ENCODE measurements around the gene S100PBP. TPM values are rescaled to one million over a fixed set of nuclear protein-coding genes. Genes with fewer than 3 reads are reported as not detected.

Gene S100PBP
- total RNA-seq, 1 donor from 2014 or later = 40.1 TPM

DNA sequence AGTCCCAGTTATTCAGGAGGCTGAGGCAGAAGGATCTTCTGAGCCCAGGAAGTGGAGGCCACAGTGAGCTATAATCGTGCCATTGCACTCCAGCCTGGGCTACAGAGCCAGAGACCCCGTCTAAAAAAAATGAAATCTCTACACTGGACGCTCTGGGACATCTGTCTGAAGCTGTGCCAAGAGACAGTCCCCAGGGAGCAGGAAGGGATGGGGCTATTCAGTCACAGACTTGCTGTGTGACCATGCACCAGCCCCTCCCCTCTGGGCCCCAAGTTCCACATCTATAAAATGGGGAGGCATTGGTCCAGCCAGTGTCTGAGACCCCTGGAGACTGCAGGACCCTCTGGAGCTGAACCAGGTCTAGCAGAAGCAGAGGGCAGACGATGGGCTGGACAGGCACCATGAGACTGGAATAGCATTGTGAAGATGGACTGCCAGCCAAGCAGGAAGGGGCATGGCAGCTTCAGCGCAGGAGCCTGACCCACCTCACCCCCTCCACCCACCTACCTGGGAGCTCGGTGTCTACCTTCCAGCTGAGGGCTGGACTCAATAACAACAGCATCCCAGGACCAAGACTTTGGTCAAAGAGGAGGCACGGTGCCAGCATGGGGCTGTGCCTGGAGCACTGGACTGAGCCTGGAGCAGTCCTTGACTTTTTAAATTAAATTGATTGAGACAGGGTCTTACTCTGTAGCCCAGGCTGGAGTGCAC lies 82.3 kb downstream of the S100PBP start:
- Mint-ChIP-seq H3K27ac (ENCODE audit: unreplicated experiment) (no peak overlapping the region), H3K4me3 (ENCODE audit: unreplicated experiment) (no peak overlapping the region), H3K27me3 (ENCODE audit: unreplicated experiment) (peaks cover 13% of the 10 kb centered on the region), H3K9me3 (ENCODE audit: unreplicated experiment) (peaks cover 5% of the 10 kb centered on the region), H3K4me1 (ENCODE audit: low read depth, unreplicated experiment) (peaks cover 2% of the 10 kb centered on the region), H3K36me3 (ENCODE audit: unreplicated experiment) (no peaks in the 10 kb centered on the region)
- no peak for DNase-seq
- TF ChIP-seq, protein P1, sequence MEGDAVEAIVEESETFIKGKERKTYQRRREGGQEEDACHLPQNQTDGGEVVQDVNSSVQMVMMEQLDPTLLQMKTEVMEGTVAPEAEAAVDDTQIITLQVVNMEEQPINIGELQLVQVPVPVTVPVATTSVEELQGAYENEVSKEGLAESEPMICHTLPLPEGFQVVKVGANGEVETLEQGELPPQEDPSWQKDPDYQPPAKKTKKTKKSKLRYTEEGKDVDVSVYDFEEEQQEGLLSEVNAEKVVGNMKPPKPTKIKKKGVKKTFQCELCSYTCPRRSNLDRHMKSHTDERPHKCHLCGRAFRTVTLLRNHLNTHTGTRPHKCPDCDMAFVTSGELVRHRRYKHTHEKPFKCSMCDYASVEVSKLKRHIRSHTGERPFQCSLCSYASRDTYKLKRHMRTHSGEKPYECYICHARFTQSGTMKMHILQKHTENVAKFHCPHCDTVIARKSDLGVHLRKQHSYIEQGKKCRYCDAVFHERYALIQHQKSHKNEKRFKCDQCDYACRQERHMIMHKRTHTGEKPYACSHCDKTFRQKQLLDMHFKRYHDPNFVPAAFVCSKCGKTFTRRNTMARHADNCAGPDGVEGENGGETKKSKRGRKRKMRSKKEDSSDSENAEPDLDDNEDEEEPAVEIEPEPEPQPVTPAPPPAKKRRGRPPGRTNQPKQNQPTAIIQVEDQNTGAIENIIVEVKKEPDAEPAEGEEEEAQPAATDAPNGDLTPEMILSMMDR (IDR thresholded peaks at IDR 0.05; ENCODE audit: partially characterized antibody, unreplicated experiment) = no peak

DNA sequence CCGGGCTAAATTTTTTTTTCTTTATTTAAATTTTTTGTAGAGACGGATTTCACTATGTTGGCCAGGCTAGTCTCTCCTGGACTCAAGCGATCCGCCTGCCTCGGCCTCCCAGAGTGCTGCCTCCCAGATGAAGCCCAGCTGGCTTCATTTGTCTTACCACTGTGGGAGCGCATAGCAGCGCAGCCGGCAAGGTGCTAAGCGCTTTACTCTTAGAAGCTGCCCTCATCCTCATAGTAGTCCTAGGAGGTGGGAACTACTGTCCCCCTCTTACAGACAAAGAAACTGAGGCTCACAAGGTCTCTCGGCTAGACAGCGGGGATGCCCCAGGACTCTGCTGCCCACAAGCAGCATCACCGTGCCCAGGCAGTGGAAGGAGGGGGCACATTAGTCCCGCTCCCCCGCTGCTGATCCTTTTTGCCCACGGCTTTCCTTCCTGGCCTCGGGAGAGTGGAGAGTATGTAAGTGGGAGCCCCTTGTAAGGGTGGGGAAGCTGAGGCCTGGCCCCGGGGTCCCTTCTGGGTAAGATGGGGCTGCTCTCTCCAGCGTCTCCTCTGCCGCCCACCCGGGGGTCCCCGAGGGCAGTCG lies 83.0 kb downstream of the S100PBP start:
- Mint-ChIP-seq H3K27me3 (ENCODE audit: unreplicated experiment) (peaks cover 13% of the 10 kb centered on the region), H3K27ac (ENCODE audit: unreplicated experiment) (no peak overlapping the region)
- TF ChIP-seq, protein P1 (IDR thresholded peaks at IDR 0.05; ENCODE audit: partially characterized antibody, unreplicated experiment) = no peak

DNA sequence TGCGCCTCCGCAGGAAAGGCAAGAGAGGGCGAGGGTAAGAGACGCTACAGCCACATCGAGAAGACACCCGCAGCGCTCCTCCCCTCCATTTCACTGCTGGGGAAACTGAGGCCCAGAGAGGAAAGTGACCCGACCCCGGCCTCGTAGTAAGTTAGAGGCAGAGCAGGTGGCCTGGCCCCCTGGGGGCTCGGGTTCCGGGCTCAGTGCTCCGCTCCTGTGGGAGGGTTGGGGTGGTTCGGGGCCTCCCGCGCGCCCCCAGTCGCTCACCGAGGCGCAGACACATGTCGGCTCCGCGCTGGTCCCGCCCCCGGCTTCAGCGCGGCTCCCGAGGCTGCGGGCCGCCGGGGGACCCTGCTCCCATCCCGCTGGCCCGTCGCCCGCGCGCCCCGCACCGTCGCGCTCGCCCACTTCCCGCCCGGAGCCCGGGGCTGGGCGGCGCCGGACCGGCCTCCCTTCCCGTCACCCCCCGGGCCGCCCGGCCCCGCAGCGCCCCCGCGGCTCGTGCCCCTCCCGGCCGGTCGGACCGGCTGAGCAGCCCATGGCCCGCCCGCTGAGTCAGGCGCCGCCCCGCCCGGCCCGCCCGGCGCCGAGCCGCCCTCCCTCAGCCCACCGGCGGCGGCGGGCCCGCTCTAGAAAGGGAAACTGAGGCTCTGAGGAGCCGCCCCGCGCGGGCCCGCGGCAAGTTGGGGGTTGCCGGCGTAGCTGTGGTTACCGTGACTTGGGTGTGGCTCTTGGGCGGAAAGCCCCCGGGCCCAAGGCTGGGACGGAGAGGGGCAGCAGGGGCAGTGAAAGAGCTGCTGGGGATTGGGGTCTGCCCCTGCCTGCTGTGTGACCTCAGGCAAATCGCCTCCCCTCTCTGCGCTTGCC lies 83.7 kb downstream of the S100PBP start, which contains the start of gene TMEM54:
TSS of gene TMEM54 (minus strand) at position 434 of the 867 bp plus-strand sequence. CDS start at position 283, 151 bp downstream.
- Mint-ChIP-seq H3K27ac (ENCODE audit: unreplicated experiment) (no peak within 1 kb of the TSS), H3K4me3 (ENCODE audit: unreplicated experiment) (peak within 1 kb of the TSS; percentile 87), H3K4me1 (ENCODE audit: low read depth, unreplicated experiment) (peaks cover 2% of the 10 kb centered on the region), H3K36me3 (ENCODE audit: unreplicated experiment) (no peaks in the 10 kb centered on the region), H3K27me3 (ENCODE audit: unreplicated experiment) (peaks cover 11% of the 10 kb centered on the region), H3K9me3 (ENCODE audit: unreplicated experiment) (peaks cover 5% of the 10 kb centered on the region)
- TF ChIP-seq, protein P1 (IDR thresholded peaks at IDR 0.05; ENCODE audit: partially characterized antibody, unreplicated experiment) = no peak
- peak; percentile 36 for DNase-seq

More for the DNA sequence above, 83.0 kb downstream of the S100PBP start:
- no peaks in the 10 kb centered on the region for H3K36me3 Mint-ChIP-seq (ENCODE audit: unreplicated experiment)
- H3K4me1 Mint-ChIP-seq (ENCODE audit: low read depth, unreplicated experiment) = peaks cover 2% of the 10 kb centered on the region
- DNase-seq = no peak
- peaks cover 5% of the 10 kb centered on the region for H3K9me3 Mint-ChIP-seq (ENCODE audit: unreplicated experiment)
- H3K4me3 Mint-ChIP-seq (ENCODE audit: unreplicated experiment) = peak overlapping the region; percentile 75

DNA sequence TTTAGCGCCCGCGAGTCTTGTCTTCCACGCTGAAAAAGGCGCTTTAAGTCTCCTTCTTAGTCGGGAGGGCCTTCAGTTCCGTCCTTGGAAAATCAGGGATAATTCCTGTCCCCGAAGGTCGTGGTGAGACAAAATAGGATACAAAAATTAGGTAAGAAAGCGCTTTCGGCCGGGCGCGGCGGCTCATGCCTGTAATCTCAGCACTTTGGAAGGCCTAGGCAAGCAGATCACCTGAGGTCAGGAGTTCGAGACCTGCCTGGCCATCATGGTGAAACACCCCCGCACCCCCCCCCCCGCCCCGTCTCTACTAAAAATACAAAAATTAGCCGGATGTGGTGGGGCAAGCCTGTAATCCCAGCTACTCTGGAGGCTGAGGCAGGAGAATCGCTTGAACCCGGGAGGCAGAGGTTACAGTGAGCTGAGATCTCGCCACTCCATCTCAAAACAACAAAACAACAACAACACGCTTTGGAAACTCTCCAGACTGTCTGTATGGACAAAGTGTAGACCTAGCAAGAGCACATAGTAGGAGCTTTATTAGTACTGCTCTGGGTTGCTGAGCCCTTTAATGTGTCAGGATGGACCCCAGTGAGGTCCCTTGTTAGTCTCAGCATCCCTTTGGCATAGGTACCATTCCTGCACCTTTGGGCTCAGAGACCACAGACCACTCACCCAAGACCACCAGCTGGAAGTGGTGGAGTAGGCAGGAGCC lies 84.5 kb downstream of the S100PBP start:
- TF ChIP-seq, protein P1 (IDR thresholded peaks at IDR 0.05; ENCODE audit: partially characterized antibody, unreplicated experiment) = no peak
- no peak overlapping the region for H3K27ac Mint-ChIP-seq (ENCODE audit: unreplicated experiment)
- H3K27me3 Mint-ChIP-seq (ENCODE audit: unreplicated experiment) = peaks cover 10% of the 10 kb centered on the region
- peaks cover 2% of the 10 kb centered on the region for H3K9me3 Mint-ChIP-seq (ENCODE audit: unreplicated experiment)
- H3K36me3 Mint-ChIP-seq (ENCODE audit: unreplicated experiment) = no peaks in the 10 kb centered on the region
- peak overlapping the region; percentile 87 for H3K4me3 Mint-ChIP-seq (ENCODE audit: unreplicated experiment)
- H3K4me1 Mint-ChIP-seq (ENCODE audit: low read depth, unreplicated experiment) = peaks cover 2% of the 10 kb centered on the region
- no peak for DNase-seq

Measured in glutamatergic neuron (in vitro differentiated cells).